KOPT-K1 (cell line): ENCODE measurements around the gene VILL.

ENCODE experiments used
- H3K27ac ChIP-seq: fragments of 200-600 bp; sonication (generic); 2 replicates; pipeline ENCODE4 v1.5.1; 2016; ENCODE audit warnings: antibody characterized with exemption, mild to moderate bottlenecking, low read depth, low read length; ENCODE audit not compliant: poor library complexity, severe bottlenecking
- H3K36me3 ChIP-seq: fragments of 200-600 bp; sonication (generic); 2 replicates; pipeline ENCODE4 v1.5.1; 2017; ENCODE audit warnings: antibody characterized with exemption, mild to moderate bottlenecking, low read length, moderate library complexity; ENCODE audit not compliant: insufficient read depth
- H3K9me3 ChIP-seq: fragments of 200-600 bp; sonication (generic); 2 replicates; pipeline ENCODE4 v1.5.1; 2017; ENCODE audit warnings: antibody characterized with exemption, low read length, mild to moderate bottlenecking; ENCODE audit not compliant: insufficient read depth, poor library complexity, severe bottlenecking

Gene VILL

GRCh38 chr3:37990527-37990926 is at the start of gene VILL:
VILL (plus strand) TSS chr3:37990786; CDS start chr3:37993673, 2,887 bp downstream.
- Histone ChIP-seq H3K9me3 (no peaks in the 10 kb centered on the region), H3K27ac (no peak within 1 kb of the TSS), H3K36me3 (no peaks in the 10 kb centered on the region)

- H3K36me3 ChIP-seq: no peaks in the 10 kb centered on the region
- H3K9me3 ChIP-seq: no peaks in the 10 kb centered on the region
- H3K27ac ChIP-seq: no peak overlapping the region
Observed at GRCh38 chr3:37941608-37942508, 48.7 kb upstream of the VILL start.

DNA sequence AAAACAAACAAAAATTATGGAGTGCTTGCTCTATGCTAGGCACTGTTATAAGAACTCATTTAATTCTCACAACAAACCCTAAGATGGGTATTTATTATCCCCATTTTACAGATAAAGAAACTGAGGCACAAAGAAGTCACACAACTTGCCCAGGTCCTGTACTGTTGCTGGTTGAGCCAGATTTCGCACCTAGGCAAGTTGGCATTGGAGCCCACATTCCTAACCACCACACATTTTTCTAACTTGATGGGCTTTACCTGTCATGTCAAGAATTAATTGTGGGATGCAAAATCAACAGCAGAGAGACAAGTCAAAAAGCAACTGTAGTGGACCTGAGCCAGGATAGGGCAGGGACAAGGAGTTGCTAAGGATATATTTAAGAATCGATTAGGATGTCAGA is 47.9 kb upstream of the VILL start:
- Histone ChIP-seq H3K36me3 (no peaks in the 10 kb centered on the region), H3K9me3 (no peaks in the 10 kb centered on the region), H3K27ac (no peak overlapping the region)

DNA sequence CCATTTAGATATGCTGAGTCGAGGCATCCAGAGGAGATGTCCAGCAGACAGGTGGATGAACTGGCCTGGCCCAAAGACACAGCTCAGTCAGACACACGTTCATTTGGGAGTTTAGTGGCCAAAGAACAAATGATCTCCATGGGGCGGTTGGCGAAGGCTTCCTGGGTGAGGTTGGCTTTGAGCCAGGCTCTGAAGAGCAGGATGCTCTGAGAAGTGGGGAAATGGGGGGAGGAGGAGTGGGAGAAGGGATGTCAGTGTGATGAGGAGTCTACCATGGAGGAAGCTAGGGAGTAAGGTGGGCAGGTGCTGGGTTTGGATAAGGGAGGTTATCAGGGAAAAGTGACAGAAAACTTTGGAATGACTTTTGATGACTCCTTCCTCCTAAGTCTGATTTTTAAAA is 47.5 kb upstream of the VILL start:
- Histone ChIP-seq H3K9me3 (no peaks in the 10 kb centered on the region), H3K27ac (no peak overlapping the region), H3K36me3 (no peaks in the 10 kb centered on the region)

- Histone ChIP-seq H3K9me3 (no peaks in the 10 kb centered on the region), H3K36me3 (no peaks in the 10 kb centered on the region), H3K27ac (no peak overlapping the region)
Observed at GRCh38 chr3:37943631-37944314, 46.8 kb upstream of the VILL start.

GRCh38 chr3:37944391-37944842 is 46.2 kb upstream of the VILL start:
- H3K9me3 ChIP-seq: no peaks in the 10 kb centered on the region
- H3K36me3 ChIP-seq: no peaks in the 10 kb centered on the region
- no peak overlapping the region for H3K27ac ChIP-seq

DNA sequence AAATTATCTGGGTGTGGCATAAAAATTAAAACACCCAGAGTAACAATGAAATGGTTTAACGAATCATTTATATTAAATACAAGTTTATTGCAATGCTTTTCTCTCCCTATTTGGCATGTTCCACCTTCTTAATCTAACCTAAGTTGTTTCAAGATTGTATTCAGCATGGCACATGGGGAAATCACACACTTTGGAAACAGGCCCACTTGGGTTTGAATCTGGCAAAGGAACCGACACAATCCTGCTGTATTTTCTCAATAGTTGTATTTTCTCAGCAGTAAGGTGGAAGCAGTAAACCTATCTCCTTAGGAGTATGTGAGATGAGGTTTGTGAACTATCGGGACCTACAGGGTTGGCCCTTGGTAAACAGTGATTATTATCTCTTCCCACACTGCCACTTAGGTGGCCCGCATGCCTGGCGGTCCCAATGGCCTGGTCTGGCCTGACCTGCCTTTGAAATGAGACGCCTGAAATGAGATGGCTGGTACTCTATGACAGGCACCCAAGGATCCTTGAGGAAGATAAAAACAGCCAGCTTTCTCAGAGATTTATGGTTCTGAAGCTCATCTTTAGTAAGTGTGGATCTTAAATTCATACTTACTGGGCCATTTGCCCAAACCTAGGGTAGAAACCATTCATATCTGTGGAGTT is 45.3 kb upstream of the VILL start:
- Histone ChIP-seq H3K36me3 (0 out of 2 replicates have a peak, but pooled peaks cover 4% of the 10 kb centered on the region), H3K27ac (no peak overlapping the region), H3K9me3 (no peaks in the 10 kb centered on the region)

DNA sequence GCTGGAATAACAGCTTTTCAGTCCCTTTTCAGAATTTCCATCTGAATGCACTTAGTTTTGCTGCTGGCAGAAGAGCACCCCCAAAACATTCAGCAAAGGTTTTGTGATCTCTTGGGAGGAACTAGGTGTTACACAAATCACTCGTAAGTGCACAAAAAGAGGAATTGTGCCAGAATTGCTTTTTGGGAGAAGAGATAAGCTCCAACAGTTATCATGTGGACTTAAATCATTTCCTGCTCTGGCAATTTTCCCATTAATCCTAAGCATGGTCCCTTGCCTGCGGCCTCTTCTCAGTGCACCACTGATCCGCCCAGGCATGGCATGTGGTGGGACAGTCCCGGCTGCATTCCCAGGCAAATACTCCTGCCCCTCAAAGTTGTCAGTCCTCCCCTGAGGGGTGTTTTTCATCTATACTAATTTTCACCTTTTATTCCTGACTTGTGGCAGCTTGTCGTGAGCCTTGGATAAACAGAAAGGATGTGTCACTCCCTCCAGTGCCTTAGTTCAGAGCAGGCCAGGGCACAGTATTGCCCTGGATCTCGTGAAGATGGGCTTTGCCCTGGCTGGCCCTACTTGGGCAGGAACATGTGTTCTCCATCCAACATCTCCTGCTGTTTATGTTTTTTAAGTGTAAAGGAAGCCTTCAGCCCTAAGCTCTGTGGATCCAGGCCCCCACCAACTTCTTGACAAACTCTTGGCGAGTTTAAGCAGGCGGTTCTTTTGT is 44.6 kb upstream of the VILL start:
- 0 out of 2 replicates have a peak, but pooled peaks cover 4% of the 10 kb centered on the region for H3K36me3 ChIP-seq
- H3K27ac ChIP-seq: no peak overlapping the region
- H3K9me3 ChIP-seq: no peaks in the 10 kb centered on the region

DNA sequence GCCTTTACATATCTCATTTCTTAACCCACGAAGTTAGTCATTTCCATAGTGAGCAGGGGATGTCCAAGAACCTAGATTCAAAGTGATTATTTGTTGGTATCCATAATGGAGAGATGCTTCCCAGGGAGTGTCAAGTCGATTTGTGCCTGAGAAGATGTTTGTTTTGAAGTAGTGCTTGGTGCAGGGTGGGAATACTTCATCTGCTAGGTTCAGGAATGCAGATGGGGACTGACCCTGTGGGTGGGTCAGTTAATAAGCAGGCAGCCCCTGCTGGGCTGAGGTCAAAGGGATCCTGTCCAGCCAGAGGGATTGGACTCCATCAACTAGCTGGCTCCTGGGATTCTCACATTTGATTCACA is 44.1 kb upstream of the VILL start:
- Histone ChIP-seq H3K27ac (no peak overlapping the region), H3K36me3 (0 out of 2 replicates have a peak, but pooled peaks cover 4% of the 10 kb centered on the region), H3K9me3 (no peaks in the 10 kb centered on the region)

DNA sequence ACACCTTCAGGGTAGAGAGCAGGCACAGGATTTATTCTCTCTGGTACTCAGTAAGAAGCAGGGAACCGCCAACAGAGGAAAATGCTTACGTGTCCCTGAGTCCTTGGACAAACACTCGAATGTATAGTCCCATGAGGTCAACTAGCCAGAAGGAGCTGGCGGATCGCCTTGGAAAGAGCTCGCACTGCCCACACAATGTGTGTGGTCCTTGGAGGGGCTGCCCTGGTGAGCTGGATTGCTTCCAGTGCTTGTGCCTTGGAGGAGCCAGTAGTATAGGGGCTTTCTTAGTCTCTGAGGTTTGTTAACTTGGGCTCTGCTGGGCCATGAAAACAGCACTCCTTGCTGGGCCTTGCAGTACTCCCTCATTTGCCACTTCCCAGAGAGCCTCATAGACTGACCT is 40.7 kb upstream of the VILL start:
- Histone ChIP-seq H3K9me3 (no peaks in the 10 kb centered on the region), H3K27ac (no peak overlapping the region), H3K36me3 (0 out of 2 replicates have a peak, but pooled peaks cover 4% of the 10 kb centered on the region)

DNA sequence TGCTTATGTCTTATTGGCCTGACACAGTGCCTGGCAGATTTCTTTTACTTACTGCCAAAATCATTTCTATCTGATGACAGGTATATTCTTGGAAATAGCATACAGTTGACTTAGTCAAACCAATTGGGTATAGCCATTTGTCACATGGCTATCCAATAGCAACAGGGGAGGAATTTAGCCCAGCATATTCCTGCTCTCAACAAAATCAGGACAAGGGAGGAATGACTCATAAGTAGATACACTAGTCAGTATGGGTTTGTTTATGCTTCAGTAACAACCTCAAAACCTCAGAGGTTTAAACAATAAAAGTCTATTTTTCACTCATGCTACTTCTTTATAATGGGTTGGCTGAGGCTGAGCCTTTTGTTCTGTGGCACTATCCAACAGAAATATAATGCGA is 38.0 kb upstream of the VILL start:
- no peaks in the 10 kb centered on the region for H3K9me3 ChIP-seq
- H3K36me3 ChIP-seq: 0 out of 2 replicates have a peak, but pooled peaks cover 4% of the 10 kb centered on the region
- no peak overlapping the region for H3K27ac ChIP-seq

- Histone ChIP-seq H3K27ac (no peak overlapping the region), H3K36me3 (0 out of 2 replicates have a peak, but pooled peaks cover 4% of the 10 kb centered on the region), H3K9me3 (no peaks in the 10 kb centered on the region)
Observed at GRCh38 chr3:37953226-37953625, 37.4 kb upstream of the VILL start.

DNA sequence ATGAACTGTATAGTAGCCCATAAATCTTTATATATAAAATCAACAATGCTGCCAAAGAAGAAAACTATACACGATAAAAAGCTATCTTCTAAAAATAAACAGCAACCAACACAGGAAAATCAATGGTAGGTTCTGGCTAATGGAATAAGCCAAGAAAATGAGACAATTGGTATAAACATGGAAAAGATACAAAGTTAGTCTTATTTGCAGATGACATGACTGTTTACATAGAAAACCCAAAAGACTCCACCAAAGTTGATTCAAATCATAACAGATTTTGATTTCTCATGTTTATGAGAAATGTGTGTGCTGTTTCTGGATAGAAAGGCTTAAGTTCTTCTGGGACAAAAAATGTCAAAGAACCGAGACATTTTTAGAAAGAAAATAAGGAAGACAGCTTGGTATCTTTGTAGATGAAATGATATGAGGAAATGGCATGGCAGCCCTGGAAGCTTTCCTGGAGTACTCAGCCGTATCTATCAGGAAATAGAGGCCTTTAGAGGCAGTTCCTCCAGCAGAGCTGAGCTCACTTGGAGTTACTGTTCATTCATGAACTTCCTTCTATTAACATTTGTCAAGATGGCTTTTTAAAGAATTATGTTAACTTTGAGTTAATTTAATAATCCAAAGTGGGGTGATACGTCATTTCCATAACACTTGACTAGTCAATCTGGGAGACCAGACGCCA is 36.7 kb upstream of the VILL start:
- no peak overlapping the region for H3K27ac ChIP-seq
- H3K36me3 ChIP-seq: 0 out of 2 replicates have a peak, but pooled peaks cover 4% of the 10 kb centered on the region
- H3K9me3 ChIP-seq: no peaks in the 10 kb centered on the region

GRCh38 chr3:37954881-37955280 is 35.7 kb upstream of the VILL start:
- Histone ChIP-seq H3K36me3 (0 out of 2 replicates have a peak, but pooled peaks cover 1% of the 10 kb centered on the region), H3K9me3 (no peaks in the 10 kb centered on the region), H3K27ac (no peak overlapping the region)
